Body of pancreas (tissue), 4 donors: ENCODE data around the gene FOXP1. TPM values are rescaled to one million over a fixed set of nuclear protein-coding genes. Genes with fewer than 3 reads are reported as not detected.

Source experiments
- ATAC-seq: fragments of 150-250 bp; one replicate; pipeline ENCODE4 v1.9.1; 2016
- DNase-seq, 4 donors: peaks; one replicate each; pipeline ENCODE4 v3.0.0-alpha.2; 2019
- H3K27ac ChIP-seq, 4 donors: fragments of 200-600 bp; sonication (generic); 1 replicate in 3 of 4; 2 replicates in 1 of 4; pipeline versions ENCODE4 v1.5.1 to v1.6.1; 2016 to 2019; ENCODE audit warnings: mild to moderate bottlenecking in 1 of 4, mixed read lengths in 1 of 4, moderate library complexity in 1 of 4
- H3K27me3 ChIP-seq, 2 donors: fragments of 200-600 bp; sonication (generic); one replicate each; pipeline ENCODE4 v1.6.0; 2016; ENCODE audit warnings: mild to moderate bottlenecking in 1 of 2
- H3K36me3 ChIP-seq, 2 donors: fragments of 200-600 bp; sonication (generic); replicated peaks in 1 of 2; 2 replicates each; pipeline ENCODE4 v1.5.1; 2016; ENCODE audit warnings: low read depth in 2 of 2; ENCODE audit not compliant: insufficient read depth in 1 of 2
- H3K4me1 ChIP-seq: fragments of 200-600 bp; sonication (generic); one replicate; pipeline ENCODE4 v1.6.0; 2016
- H3K4me3 ChIP-seq, 2 donors: fragments of 200-600 bp; sonication (generic); 1 replicate in 1 of 2; 2 replicates in 1 of 2; pipeline ENCODE4 v1.5.1; 2016 to 2019
- H3K9me3 ChIP-seq, 3 donors: fragments of 200-600 bp; sonication (generic); 1 replicate in 2 of 3; 2 replicates in 1 of 3; pipeline ENCODE4 v1.5.1; 2016
- POLR2A ChIP-seq, 3 donors: fragments of 450-650 bp; IDR thresholded peaks; one replicate each; pipeline ENCODE4 v1.6.1; 2016; ENCODE audit warnings: antibody characterized with exemption in 3 of 3, mild to moderate bottlenecking in 2 of 3
- WGBS, 2 donors: methylation state at CpG; one replicate each; pipeline ENCODE4 v1.1.5; 2017; 5-methylcytosine and 5-hydroxymethylcytosine counted together
- intact Hi-C: fragments of 100-400 bp; cut with DNase I; formaldehyde crosslinking; loops from one replicate; pipeline ENCODE4 v1.15.1; 2023
- total RNA-seq, 2 donors: library from RNA; depleted of rRNA; stranded (reverse); fragments of >200 nt; gene quantifications; one replicate each; pipeline ENCODE4 v1.1.0, GENCODE V29; 2016
- TF ChIP-seq, protein P1 (sequence below), 7 experiments: fragments of 450-650 bp in 4 of 7; fragments of 200-600 bp in 3 of 7; sonication (generic) in 3 of 7; IDR thresholded peaks; one replicate each; pipeline ENCODE4 v1.5.1; 2016 to 2019; ENCODE audit warnings: antibody characterized with exemption in 7 of 7

Gene FOXP1
- total RNA-seq, 2 donors from 2014 or later = 85.7 to 86.1 TPM

- peaks cover 4% of the 10 kb centered on the region for H3K4me1 ChIP-seq
- no peak overlapping the region for H3K27ac ChIP-seq
- intact Hi-C loops = no loop called here
- ATAC-seq (no peak), DNase-seq (no peak)
- H3K27me3 ChIP-seq = no peaks in the 10 kb centered on the region
- H3K9me3 ChIP-seq = no peaks in the 10 kb centered on the region
- WGBS, 2 donors = 56 to 71% methylated on average over 3 of the region's 3 CpGs
- H3K36me3 ChIP-seq = no peaks in the 10 kb centered on the region
- no peak for TF ChIP-seq POLR2A (IDR thresholded peaks at IDR 0.05)
- TF ChIP-seq, protein P1, sequence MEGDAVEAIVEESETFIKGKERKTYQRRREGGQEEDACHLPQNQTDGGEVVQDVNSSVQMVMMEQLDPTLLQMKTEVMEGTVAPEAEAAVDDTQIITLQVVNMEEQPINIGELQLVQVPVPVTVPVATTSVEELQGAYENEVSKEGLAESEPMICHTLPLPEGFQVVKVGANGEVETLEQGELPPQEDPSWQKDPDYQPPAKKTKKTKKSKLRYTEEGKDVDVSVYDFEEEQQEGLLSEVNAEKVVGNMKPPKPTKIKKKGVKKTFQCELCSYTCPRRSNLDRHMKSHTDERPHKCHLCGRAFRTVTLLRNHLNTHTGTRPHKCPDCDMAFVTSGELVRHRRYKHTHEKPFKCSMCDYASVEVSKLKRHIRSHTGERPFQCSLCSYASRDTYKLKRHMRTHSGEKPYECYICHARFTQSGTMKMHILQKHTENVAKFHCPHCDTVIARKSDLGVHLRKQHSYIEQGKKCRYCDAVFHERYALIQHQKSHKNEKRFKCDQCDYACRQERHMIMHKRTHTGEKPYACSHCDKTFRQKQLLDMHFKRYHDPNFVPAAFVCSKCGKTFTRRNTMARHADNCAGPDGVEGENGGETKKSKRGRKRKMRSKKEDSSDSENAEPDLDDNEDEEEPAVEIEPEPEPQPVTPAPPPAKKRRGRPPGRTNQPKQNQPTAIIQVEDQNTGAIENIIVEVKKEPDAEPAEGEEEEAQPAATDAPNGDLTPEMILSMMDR (IDR thresholded peaks at IDR 0.05) = no peak
- H3K4me3 ChIP-seq = no peak overlapping the region
Measured at GRCh38 chr3:71570546-71570945, 13.0 kb downstream of the FOXP1 start.

- H3K27me3 ChIP-seq = no peaks in the 10 kb centered on the region
- H3K36me3 ChIP-seq = no peaks in the 10 kb centered on the region
- H3K27ac ChIP-seq = no peak overlapping the region
- H3K9me3 ChIP-seq = no peaks in the 10 kb centered on the region
- DNase-seq = no peak
- H3K4me3 ChIP-seq = no peak overlapping the region
- peaks cover 23% of the 10 kb centered on the region for H3K4me1 ChIP-seq
- intact Hi-C loops = no loop called here
- no peak for TF ChIP-seq POLR2A (IDR thresholded peaks at IDR 0.05)
- TF ChIP-seq, protein P1 (IDR thresholded peaks at IDR 0.05) = no peak
- ATAC-seq = no peak
Measured at GRCh38 chr3:71568207-71568606, 15.3 kb downstream of the FOXP1 start.

DNA sequence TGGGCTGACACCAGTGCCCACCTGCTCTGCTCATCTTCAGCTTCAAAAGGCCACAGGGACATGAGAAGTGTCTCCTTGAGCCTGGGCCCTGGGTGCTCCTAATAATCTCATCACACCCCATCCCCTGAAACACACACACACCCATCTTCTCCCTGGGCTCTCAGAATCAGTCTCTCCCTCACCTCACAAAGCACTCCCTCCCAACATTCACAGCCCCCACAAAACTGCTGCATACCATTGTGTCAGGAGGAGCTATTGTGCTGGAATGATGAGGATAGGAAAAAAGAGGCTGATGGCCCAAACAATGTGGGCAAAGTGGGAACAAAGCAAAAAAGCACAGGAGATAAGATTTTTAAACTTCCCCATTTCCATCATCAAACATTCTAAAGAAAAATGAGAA lies 16.8 kb downstream of the FOXP1 start:
- H3K36me3 ChIP-seq = no peaks in the 10 kb centered on the region
- no peaks in the 10 kb centered on the region for H3K27me3 ChIP-seq
- TF ChIP-seq, protein P1 (IDR thresholded peaks at IDR 0.05) = no peak
- no peak for TF ChIP-seq POLR2A (IDR thresholded peaks at IDR 0.05)
- no peak overlapping the region for H3K27ac ChIP-seq
- peaks cover 24% of the 10 kb centered on the region for H3K4me1 ChIP-seq
- no peaks in the 10 kb centered on the region for H3K9me3 ChIP-seq
- intact Hi-C loops = no loop called here
- ATAC-seq (no peak), DNase-seq (no peak)
- no peak overlapping the region for H3K4me3 ChIP-seq

- ATAC-seq = no peak
- 82 to 89% methylated on average over 8 of the region's 8 CpGs for WGBS, 2 donors
- H3K27ac ChIP-seq = no peak overlapping the region
- TF ChIP-seq POLR2A (IDR thresholded peaks at IDR 0.05) = no peak
- TF ChIP-seq, protein P1 (IDR thresholded peaks at IDR 0.05) = no peak
- H3K4me1 ChIP-seq = peaks cover 24% of the 10 kb centered on the region
- no peak overlapping the region for H3K4me3 ChIP-seq
- H3K9me3 ChIP-seq = no peaks in the 10 kb centered on the region
- no peak for DNase-seq
- no peaks in the 10 kb centered on the region for H3K36me3 ChIP-seq
- no peaks in the 10 kb centered on the region for H3K27me3 ChIP-seq
- intact Hi-C loops = no loop called here
Measured at GRCh38 chr3:71565976-71566375, 17.6 kb downstream of the FOXP1 start.

DNA sequence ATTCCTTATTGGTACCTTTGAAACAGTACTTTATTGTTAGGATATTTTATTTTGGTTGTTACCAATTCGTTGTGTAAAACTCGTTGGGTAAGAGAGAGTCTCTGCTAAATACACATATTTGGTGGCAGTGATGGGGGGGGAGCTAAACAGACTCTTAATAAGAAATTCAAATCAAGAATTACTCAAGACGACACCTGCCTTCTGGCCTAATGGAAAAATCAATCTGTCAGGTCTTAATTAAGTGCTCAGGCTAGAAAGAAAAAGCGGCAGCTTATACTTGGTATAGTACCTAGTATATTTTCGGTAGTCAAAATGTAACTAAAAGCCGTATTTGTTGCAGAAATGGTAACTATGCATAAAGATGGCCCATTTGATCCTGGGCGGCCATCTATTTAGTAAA lies 18.2 kb downstream of the FOXP1 start:
- no peak for DNase-seq
- H3K27ac ChIP-seq = no peak overlapping the region
- H3K4me3 ChIP-seq = no peak overlapping the region
- no peaks in the 10 kb centered on the region for H3K27me3 ChIP-seq
- no peak for ATAC-seq
- intact Hi-C loops = no loop called here
- no peaks in the 10 kb centered on the region for H3K9me3 ChIP-seq
- H3K36me3 ChIP-seq = no peaks in the 10 kb centered on the region
- H3K4me1 ChIP-seq = peaks cover 20% of the 10 kb centered on the region
- WGBS, 2 donors = 61 to 69% methylated on average over 7 of the region's 7 CpGs
- no peak for TF ChIP-seq POLR2A (IDR thresholded peaks at IDR 0.05)
- TF ChIP-seq, protein P1 (IDR thresholded peaks at IDR 0.05) = no peak
